Measurements from ENCODE around the gene TTLL11. TPM values are rescaled to one million over a fixed set of nuclear protein-coding genes. Genes with fewer than 3 reads are reported as not detected.

The TTLL11 gene
- total RNA-seq, 2 donors from 2014 or later = 2.3 to 4.2 TPM

DNA sequence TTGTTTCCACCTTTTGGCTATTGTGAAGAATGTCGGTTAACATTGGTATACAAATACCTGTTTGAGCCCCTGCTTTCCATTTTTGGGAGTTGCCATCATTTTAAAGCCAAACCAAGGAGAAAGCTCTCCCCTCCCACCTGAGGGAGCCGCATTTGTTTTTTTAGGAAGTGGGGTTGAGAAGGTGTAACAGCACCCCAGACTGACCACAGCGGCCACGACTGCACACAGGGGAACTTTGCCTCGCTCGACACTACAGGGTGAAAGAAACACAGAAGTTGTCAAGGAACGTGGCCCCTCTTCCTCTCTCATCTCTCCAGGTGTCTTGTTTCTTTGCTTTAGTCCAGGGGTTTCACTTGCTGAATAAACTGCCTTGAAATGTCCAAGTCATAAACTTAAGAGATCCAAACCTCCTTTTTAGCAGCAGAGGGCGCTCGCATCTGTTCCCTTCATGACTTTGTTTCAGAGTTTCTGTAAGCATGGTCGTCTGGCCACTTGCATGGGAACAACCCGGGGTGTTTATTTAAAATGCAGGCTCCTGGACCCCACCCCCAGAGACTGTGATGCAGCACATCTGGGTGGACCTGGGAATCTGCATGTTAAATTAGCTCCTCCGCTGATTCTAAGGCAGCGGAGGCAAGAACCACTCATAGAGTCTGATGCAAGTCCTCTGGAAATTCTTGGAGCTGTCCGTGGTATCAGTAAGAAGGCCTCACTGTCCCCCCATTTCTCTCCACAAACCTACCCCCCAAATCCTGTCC is 2.1 kb upstream of the TTLL11 start:
- ATAC-seq = no peak

DNA sequence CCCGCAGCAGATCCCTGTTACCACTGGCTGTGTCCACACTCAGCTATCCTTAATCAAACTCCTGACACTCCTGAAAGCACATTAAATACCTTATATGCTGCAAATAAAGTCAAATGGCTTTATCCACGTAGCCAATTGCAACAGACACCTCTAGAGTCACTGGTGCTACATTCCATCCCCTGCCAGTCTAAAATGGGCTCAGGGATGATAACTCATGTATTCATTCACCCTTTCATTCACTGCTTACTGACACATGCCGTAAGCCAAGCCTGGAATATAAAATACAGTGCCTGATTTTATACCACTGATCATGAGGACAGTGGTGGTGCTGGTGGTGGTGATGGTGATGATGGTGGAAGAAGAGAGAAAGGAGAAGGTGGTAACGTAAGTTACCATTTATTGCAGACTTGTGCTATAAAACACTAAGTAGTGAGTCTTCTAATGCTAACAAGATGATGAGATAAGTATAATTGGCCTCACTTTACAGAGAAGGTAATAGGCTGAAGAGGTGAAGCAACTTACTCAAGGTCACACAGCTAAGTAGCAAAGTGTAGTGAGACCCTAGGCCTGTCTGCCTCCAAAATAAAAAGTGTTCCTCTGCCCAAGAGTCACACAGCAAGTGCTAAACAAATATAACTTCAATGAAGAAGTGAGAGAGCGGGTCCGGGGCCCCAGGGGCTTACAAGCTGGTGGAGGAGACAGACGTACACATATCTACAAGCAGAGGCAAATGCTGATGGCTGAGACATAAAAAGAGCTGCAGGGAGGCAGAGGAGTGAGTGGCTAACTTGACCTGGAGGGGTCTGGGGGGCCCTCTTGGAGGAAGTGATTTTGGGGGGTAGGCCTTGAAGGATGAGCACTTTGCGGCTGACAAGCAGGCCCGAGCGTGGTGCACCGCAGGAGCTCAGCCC is 1.2 kb downstream of the TTLL11 start:
- Mint-ChIP-seq H3K27ac (peak overlapping the region; percentile 82), H3K36me3 (ENCODE audit: low read depth) (peaks cover 3% of the 10 kb centered on the region), H3K4me1 (peaks cover 36% of the 10 kb centered on the region), H3K27me3 (peaks cover 17% of the 10 kb centered on the region), H3K4me3 (peak overlapping the region; percentile 98)
- DNase-seq = no peak
- H3K9me3 ChIP-seq (ENCODE audit: control insufficient read depth, low read length, poor library complexity, severe bottlenecking) = no peaks in the 10 kb centered on the region
- ATAC-seq = no peak

More for the DNA sequence above, 2.1 kb upstream of the TTLL11 start:
- H3K9me3 ChIP-seq (ENCODE audit: control insufficient read depth, low read length, poor library complexity, severe bottlenecking) = no peaks in the 10 kb centered on the region
- Mint-ChIP-seq H3K36me3 (ENCODE audit: low read depth) (peaks cover 3% of the 10 kb centered on the region), H3K27me3 (peaks cover 30% of the 10 kb centered on the region), H3K4me3 (peak overlapping the region; percentile 77), H3K4me1 (peaks cover 35% of the 10 kb centered on the region), H3K27ac (peak overlapping the region; percentile 37)
- peak in 1 of 3 donors; percentile 38 for DNase-seq

DNA sequence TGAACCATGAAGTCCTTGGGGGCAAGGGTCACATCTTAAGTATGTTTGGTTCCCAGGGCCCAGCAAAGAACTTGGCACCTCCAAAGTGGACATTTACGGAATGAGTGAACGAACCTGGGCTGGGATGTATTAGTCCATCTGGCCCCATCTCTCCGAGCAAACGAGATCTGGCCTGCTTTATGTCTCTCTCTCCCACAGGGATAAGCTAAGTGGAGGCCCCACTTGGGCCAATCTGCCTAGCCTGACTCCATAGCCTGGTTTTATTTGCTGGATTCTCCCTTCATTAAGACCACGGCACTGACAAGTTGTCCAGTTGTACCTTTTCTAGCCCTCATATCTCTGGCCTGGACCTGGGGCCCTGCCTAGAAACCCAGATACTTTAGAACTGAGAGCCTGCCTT is 2.1 kb downstream of the TTLL11 start:
- no peaks in the 10 kb centered on the region for H3K9me3 ChIP-seq (ENCODE audit: control insufficient read depth, low read length, poor library complexity, severe bottlenecking)
- H3K27me3 Mint-ChIP-seq = peaks cover 7% of the 10 kb centered on the region
- no peaks in the 10 kb centered on the region for H3K36me3 Mint-ChIP-seq (ENCODE audit: low read depth)
- H3K4me1 Mint-ChIP-seq = peaks cover 33% of the 10 kb centered on the region
- no peak for ATAC-seq
- no peak for DNase-seq
- no peak overlapping the region for H3K4me3 Mint-ChIP-seq
- H3K27ac Mint-ChIP-seq = no peak overlapping the region

DNA sequence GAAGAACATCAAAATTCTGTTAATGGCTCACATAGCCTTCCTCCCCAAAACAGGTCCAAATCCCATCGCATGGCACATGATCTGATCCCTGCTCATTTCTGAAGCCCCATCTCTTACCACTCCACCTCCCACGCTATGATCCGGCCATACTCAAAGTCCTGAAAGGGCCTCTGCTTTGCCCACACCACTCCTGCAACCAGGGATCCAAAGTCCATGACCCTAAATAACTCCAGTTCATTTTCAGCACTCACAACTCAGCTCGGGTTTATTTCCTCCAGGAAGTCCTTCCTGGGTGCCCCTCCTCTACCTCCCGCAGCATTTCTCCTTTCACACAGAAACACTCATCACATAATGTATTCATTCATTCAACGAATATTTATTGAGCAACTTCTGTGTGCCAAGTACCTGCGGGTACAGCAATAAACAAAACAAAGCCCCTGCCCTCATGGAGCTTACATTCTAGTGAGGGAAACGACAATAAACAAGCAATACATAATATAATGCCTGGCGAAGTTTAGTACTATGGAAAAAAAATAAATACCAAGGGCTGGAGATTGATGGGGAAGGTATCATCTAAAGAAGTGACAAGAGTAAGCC is 2.7 kb downstream of the TTLL11 start:
- Mint-ChIP-seq H3K27me3 (peaks cover 6% of the 10 kb centered on the region), H3K4me1 (peaks cover 33% of the 10 kb centered on the region), H3K4me3 (no peak overlapping the region), H3K36me3 (ENCODE audit: low read depth) (no peaks in the 10 kb centered on the region), H3K27ac (no peak overlapping the region)
- H3K9me3 ChIP-seq (ENCODE audit: control insufficient read depth, low read length, poor library complexity, severe bottlenecking) = no peaks in the 10 kb centered on the region
- ATAC-seq = no peak
- no peak for DNase-seq

DNA sequence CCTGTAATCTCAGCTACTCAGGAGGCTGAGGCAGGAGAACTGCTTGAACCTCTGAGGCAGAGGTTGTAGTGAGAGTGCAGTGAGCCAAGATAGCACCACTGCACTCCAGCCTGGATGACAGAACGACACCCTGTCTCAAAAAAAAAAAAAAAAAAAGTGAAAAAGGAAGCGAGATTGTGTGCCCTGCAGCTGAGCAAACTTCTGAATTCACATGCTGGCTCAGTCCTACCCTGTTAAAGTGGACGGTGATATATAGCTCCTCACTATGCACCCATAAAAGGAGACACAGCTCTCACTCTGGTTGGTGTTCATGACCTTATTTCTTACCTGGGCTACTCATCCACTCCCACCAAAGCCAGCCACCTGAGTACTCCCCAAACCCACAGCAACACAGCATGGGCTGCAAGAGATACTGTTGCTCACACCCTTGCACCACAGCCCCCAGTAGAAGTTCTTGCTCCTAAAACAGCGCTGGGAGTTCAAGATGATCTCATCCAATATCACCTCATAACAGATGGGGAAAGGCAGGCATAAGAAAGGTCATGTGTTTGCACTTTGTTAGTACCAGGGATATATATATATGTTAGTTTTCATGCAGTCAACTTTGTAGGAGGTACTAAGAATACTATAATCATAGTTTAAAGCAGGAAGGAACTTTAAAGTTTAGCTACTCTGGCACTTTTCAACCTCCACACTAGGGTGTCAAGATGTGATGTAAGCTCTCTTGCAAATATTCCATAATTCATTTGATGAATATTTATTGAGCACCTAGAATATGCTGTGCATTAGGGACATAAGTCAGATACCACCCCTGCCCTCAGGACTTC is 4.0 kb downstream of the TTLL11 start:
- ATAC-seq = no peak
- Mint-ChIP-seq H3K4me1 (peaks cover 28% of the 10 kb centered on the region), H3K27me3 (no peaks in the 10 kb centered on the region), H3K27ac (no peak overlapping the region), H3K36me3 (ENCODE audit: low read depth) (no peaks in the 10 kb centered on the region), H3K4me3 (no peak overlapping the region)
- no peak for DNase-seq
- no peaks in the 10 kb centered on the region for H3K9me3 ChIP-seq (ENCODE audit: control insufficient read depth, low read length, poor library complexity, severe bottlenecking)

DNA sequence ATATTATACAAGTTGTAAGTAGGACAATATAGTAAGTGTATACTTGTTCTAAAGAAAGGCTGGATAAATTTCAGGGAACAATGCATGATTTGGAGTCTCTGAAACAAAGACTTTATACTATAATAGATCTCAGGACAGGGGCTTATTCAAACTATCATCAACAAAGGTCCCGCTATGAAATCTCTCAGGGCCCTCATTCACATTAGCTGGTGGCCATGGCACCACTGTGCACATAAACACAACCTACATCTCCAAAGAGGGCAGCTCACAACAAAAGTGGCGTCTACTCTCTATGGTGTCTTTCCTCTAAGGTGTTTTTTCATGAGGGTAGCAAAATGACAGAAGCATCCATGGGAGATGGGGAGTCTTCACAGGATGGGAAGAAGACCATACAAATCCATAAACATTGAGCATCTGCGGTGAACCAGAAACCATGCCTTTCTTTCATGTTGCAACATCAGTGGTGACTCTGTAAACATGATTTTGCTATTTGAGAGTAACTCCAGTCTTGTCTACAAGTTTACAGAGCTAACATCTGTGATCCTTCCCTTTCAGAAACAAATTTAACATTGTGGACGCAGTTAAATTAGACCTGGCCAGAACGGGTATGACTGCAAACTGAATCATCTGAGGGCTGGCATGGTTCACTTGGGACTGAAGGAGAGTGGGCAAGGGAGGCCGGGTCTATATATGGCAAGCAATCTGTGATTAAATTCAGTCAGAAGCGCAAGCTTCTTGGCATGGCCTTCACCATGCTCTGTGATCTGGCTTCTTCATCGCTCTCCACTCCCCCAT is 5.5 kb downstream of the TTLL11 start:
- no peak overlapping the region for H3K27ac Mint-ChIP-seq
- H3K4me3 Mint-ChIP-seq = no peak overlapping the region
- H3K9me3 ChIP-seq (ENCODE audit: control insufficient read depth, low read length, poor library complexity, severe bottlenecking) = no peaks in the 10 kb centered on the region
- no peaks in the 10 kb centered on the region for H3K27me3 Mint-ChIP-seq
- DNase-seq = no peak
- H3K36me3 Mint-ChIP-seq (ENCODE audit: low read depth) = no peaks in the 10 kb centered on the region
- peaks cover 24% of the 10 kb centered on the region for H3K4me1 Mint-ChIP-seq
- ATAC-seq = no peak

DNA sequence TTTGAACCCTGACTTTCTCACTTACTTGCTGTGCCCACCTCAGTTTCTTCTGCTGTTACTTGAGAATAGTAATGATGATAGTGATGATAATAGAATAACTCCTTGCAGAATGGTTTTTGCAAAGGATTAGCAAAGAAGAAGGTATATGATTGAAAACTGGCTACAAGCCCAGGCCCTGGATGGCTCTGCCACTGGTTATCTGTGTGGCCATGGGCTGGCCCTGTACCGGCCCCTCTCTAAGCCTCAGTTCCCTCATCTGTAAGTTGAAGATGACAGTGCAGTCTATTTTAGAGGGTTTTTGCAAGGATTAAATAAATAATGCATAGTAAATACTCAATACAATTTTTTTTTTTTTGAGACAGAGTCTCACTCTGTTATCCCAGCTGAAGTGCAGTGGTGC is 6.2 kb downstream of the TTLL11 start:
- Mint-ChIP-seq H3K27ac (no peak overlapping the region), H3K36me3 (ENCODE audit: low read depth) (no peaks in the 10 kb centered on the region), H3K4me3 (no peak overlapping the region), H3K4me1 (peaks cover 20% of the 10 kb centered on the region), H3K27me3 (no peaks in the 10 kb centered on the region)
- no peak for ATAC-seq
- no peaks in the 10 kb centered on the region for H3K9me3 ChIP-seq (ENCODE audit: control insufficient read depth, low read length, poor library complexity, severe bottlenecking)
- no peak for DNase-seq

DNA sequence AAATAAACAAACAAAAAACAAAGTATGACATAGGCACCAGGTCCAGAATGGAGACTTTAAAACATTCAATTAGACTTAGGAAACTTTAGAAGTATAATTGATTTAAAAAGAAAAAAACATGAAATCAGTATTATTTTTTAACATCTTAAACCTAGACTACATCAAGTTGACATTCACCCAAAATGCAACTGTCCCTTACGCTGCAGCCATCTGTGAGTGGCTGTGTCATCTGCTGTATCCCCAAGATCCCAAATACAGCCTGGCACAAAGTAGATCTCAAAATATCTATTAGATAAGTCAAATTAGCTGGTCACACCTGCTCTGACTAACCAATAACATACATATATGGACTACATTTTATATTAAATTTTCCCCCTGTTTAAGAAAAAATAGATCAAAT is 7.8 kb downstream of the TTLL11 start:
- Mint-ChIP-seq H3K27ac (no peak overlapping the region), H3K4me1 (peaks cover 7% of the 10 kb centered on the region), H3K36me3 (ENCODE audit: low read depth) (no peaks in the 10 kb centered on the region), H3K4me3 (no peak overlapping the region), H3K27me3 (no peaks in the 10 kb centered on the region)
- no peak for DNase-seq
- ATAC-seq = no peak
- H3K9me3 ChIP-seq (ENCODE audit: control insufficient read depth, low read length, poor library complexity, severe bottlenecking) = no peaks in the 10 kb centered on the region

DNA sequence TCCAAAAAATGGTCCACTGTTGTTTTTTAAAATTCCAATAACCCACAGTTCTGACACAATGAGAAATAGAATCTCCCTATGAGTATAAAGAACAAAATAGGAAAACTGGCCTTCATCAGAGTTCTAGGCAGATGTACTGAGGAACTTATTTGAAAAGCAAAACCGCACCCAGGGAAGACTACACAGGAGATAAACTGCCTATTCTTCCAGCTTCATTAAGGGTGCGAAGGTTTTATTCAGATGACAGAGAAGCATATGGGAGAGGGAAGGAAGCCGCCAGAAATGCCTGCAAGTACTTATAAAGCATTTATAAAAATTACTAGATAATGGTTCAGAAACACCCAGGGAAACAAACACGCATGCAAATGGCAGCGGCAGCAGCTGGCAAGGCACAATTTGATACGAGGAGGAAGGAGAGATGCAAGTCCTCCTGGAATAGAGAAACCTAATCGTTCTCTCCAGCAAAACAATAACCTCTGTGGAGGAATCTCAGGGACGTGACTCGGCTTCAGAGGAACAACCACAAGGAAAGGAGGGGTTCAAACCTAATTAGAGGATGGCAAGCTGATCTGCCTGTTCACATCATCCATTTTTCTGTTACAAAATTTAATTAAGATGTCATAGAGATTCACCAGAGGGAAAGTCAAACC is 9.0 kb downstream of the TTLL11 start:
- Mint-ChIP-seq H3K36me3 (ENCODE audit: low read depth) (no peaks in the 10 kb centered on the region), H3K4me3 (no peak overlapping the region), H3K27me3 (no peaks in the 10 kb centered on the region), H3K4me1 (peaks cover 6% of the 10 kb centered on the region), H3K27ac (no peak overlapping the region)
- DNase-seq (no peak), ATAC-seq (no peak)
- no peaks in the 10 kb centered on the region for H3K9me3 ChIP-seq (ENCODE audit: control insufficient read depth, low read length, poor library complexity, severe bottlenecking)

DNA sequence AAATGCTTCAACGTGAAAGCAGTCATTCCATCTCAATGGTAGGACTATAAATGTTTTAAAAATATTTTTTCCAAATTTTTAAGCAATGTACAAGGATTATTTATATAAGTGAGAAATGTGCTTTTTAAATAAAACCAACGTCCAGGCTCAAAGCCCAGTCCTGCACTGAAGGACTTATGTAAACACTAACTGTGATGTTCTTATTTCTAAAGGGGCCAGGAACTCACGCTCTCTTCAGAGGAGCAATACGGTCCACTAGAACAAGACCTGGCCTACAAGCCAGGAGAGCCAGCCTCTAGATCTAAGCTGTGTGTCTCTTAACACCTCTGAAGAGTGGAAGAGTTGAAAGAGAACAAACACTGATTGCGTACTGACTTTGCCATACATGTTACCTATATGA is 12.1 kb downstream of the TTLL11 start:
- Mint-ChIP-seq H3K4me1 (peaks cover 2% of the 10 kb centered on the region), H3K36me3 (ENCODE audit: low read depth) (no peaks in the 10 kb centered on the region), H3K27ac (no peak overlapping the region), H3K4me3 (no peak overlapping the region), H3K27me3 (no peaks in the 10 kb centered on the region)
- no peaks in the 10 kb centered on the region for H3K9me3 ChIP-seq (ENCODE audit: control insufficient read depth, low read length, poor library complexity, severe bottlenecking)
- ATAC-seq (no peak), DNase-seq (no peak)

DNA sequence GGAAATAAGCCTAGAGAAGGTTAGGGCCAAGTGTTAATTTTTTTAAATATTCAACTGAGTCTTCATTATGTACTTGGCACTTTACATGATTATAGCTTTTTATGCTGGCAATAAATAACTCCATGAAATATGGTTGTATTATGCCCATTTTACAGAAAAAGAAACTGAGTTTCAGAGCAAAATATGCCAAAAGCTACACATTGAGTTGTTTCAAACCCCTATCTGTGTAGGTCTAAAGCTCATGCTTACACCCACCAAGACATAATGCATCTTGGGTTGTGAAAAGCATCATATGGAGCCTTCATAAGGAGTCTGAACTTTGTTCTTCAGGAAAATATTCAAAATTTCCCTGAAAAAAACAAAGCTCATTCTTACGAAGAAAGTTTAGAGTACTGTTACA is 14.6 kb downstream of the TTLL11 start:
- Mint-ChIP-seq H3K27ac (no peak overlapping the region), H3K4me1 (peaks cover 2% of the 10 kb centered on the region), H3K4me3 (no peak overlapping the region), H3K36me3 (ENCODE audit: low read depth) (no peaks in the 10 kb centered on the region), H3K27me3 (no peaks in the 10 kb centered on the region)
- ATAC-seq (no peak), DNase-seq (no peak)
- H3K9me3 ChIP-seq (ENCODE audit: control insufficient read depth, low read length, poor library complexity, severe bottlenecking) = no peaks in the 10 kb centered on the region

DNA sequence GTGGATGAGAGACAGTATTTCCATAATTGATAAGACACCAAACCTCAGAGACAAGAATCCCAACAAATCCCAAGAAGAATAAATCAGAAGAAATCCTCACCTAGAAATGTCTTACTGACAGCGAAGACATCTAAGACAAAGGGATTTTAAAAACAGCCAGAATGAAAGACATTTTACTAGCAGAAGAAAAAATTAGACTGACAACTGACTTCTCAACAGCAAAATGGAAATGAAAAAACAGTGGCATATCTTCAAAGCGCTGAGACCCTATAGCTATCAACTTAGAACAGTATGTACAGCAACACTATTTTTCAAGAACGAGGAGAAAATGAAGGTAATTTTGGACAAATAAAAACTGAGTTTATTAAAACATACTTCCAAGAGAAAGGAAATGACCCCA is 16.3 kb downstream of the TTLL11 start:
- Mint-ChIP-seq H3K4me1 (peaks cover 5% of the 10 kb centered on the region), H3K27ac (no peak overlapping the region), H3K36me3 (ENCODE audit: low read depth) (no peaks in the 10 kb centered on the region), H3K27me3 (no peaks in the 10 kb centered on the region), H3K4me3 (no peak overlapping the region)
- ATAC-seq = no peak
- DNase-seq = no peak
- H3K9me3 ChIP-seq (ENCODE audit: control insufficient read depth, low read length, poor library complexity, severe bottlenecking) = no peaks in the 10 kb centered on the region

Data from T-helper 17 cell (primary cell).